Neural progenitor cell (in vitro differentiated cells): Measurements from ENCODE around the gene PRPH2. TPM values are rescaled to one million over a fixed set of nuclear protein-coding genes. Genes with fewer than 3 reads are reported as not detected.

Experiments
- DNase-seq: peaks from one replicate; pipeline ENCODE4 v3.0.0-alpha.2; 2016; ENCODE audit warnings: low spot score
- H2AFZ ChIP-seq: fragments of 200-600 bp; sonication (generic); replicated peaks from 2 replicates; pipeline ENCODE4 v1.6.1; 2016; ENCODE audit warnings: antibody characterized with exemption
- H3F3A ChIP-seq: fragments of 200-600 bp; sonication (generic); 2 replicates; pipeline ENCODE4 v1.6.1; 2016; ENCODE audit warnings: antibody characterized with exemption, low read depth
- H3K27ac ChIP-seq: fragments of 200-600 bp; sonication (generic); 2 replicates; pipeline ENCODE4 v1.5.1; 2016; ENCODE audit warnings: mild to moderate bottlenecking
- H3K27me3 ChIP-seq: fragments of 200-600 bp; sonication (generic); 2 replicates; pipeline ENCODE4 v1.6.1; 2016; ENCODE audit warnings: mild to moderate bottlenecking, moderate library complexity
- H3K36me3 ChIP-seq: fragments of 200-600 bp; sonication (generic); 2 replicates; pipeline ENCODE4 v1.5.1; 2016
- H3K4me1 ChIP-seq: fragments of 200-600 bp; sonication (generic); 2 replicates; pipeline ENCODE4 v1.6.1; 2016; ENCODE audit warnings: mixed run types
- H3K4me2 ChIP-seq: fragments of 200-600 bp; sonication (generic); 2 replicates; pipeline ENCODE4 v1.6.1; 2016
- H3K4me3 ChIP-seq: fragments of 200-600 bp; sonication (generic); 2 replicates; pipeline ENCODE4 v1.5.1; 2016
- H3K79me2 ChIP-seq: fragments of 200-600 bp; sonication (generic); 2 replicates; pipeline ENCODE4 v1.6.1; 2016; ENCODE audit warnings: low read depth
- H3K9ac ChIP-seq: fragments of 200-600 bp; sonication (generic); 2 replicates; pipeline ENCODE4 v1.6.1; 2016
- H3K9me3 ChIP-seq: fragments of 200-600 bp; sonication (generic); 2 replicates; pipeline ENCODE4 v1.5.1; 2016; ENCODE audit warnings: low read depth
- H4K20me1 ChIP-seq: fragments of 200-600 bp; sonication (generic); 2 replicates; pipeline ENCODE4 v1.6.1; 2016; ENCODE audit warnings: low read depth
- H3K27ac Mint-ChIP-seq: 3 replicates; pipeline ENCODE4 v1.8.0; 2021; ENCODE audit warnings: mixed read lengths
- H3K27me3 Mint-ChIP-seq: 2 replicates; pipeline ENCODE4 v1.8.0; 2022; ENCODE audit warnings: low read depth, mild to moderate bottlenecking, inconsistent platforms, moderate library complexity, mixed read lengths; ENCODE audit not compliant: insufficient read depth
- H3K36me3 Mint-ChIP-seq: 3 replicates; pipeline ENCODE4 v1.8.0; 2021; ENCODE audit warnings: mixed read lengths
- H3K4me1 Mint-ChIP-seq: 3 replicates; pipeline ENCODE4 v1.8.0; 2021; ENCODE audit warnings: mixed read lengths
- H3K4me3 Mint-ChIP-seq: 3 replicates; pipeline ENCODE4 v1.8.0; 2021; ENCODE audit warnings: mild to moderate bottlenecking, moderate library complexity, mixed read lengths
- H3K9me3 Mint-ChIP-seq: 3 replicates; pipeline ENCODE4 v1.8.0; 2020; ENCODE audit warnings: mixed read lengths
- EZH2 ChIP-seq: fragments of 200-600 bp; sonication (generic); IDR thresholded peaks from 2 replicates; pipeline ENCODE4 v1.6.1; 2017; ENCODE audit warnings: antibody characterized with exemption, mild to moderate bottlenecking, moderate library complexity
- EZH2phosphoT487 ChIP-seq: fragments of 200-600 bp; sonication (generic); IDR thresholded peaks from 2 replicates; pipeline ENCODE4 v1.6.1; 2017; ENCODE audit warnings: antibody characterized with exemption
- total RNA-seq: library from RNA; depleted of rRNA; stranded (reverse); fragments of >200 nt; gene quantifications from 2 replicates; pipeline ENCODE4 v1.2.3, GENCODE V29; 2015; ENCODE audit warnings: low replicate concordance
- TF ChIP-seq, protein P1 (sequence below): fragments of 200-600 bp; sonication (generic); IDR thresholded peaks from 2 replicates; pipeline ENCODE4 v1.5.1; 2017; ENCODE audit warnings: antibody characterized with exemption, mild to moderate bottlenecking

Gene PRPH2
- total RNA-seq, 1 donor from 2014 or later: not detected

- no peak overlapping the region for H3K4me2 ChIP-seq
- no peak overlapping the region for H3K4me3 ChIP-seq
- H4K20me1 ChIP-seq: no peaks in the 10 kb centered on the region
- Mint-ChIP-seq H3K4me3 (no peak overlapping the region), H3K36me3 (peaks cover 19% of the 10 kb centered on the region), H3K27ac (no peak overlapping the region), H3K9me3 (peaks cover 3% of the 10 kb centered on the region), H3K4me1 (no peaks in the 10 kb centered on the region), H3K27me3 (no peaks in the 10 kb centered on the region)
- H2AFZ ChIP-seq: no peak overlapping the region
- no peaks in the 10 kb centered on the region for H3K27me3 ChIP-seq
- no peaks in the 10 kb centered on the region for H3K9me3 ChIP-seq
- H3K4me1 ChIP-seq: no peaks in the 10 kb centered on the region
- H3K36me3 ChIP-seq: no peaks in the 10 kb centered on the region
- H3F3A ChIP-seq: no peaks in the 10 kb centered on the region
- DNase-seq: no peak
- H3K79me2 ChIP-seq: no peaks in the 10 kb centered on the region
- TF ChIP-seq, protein P1, sequence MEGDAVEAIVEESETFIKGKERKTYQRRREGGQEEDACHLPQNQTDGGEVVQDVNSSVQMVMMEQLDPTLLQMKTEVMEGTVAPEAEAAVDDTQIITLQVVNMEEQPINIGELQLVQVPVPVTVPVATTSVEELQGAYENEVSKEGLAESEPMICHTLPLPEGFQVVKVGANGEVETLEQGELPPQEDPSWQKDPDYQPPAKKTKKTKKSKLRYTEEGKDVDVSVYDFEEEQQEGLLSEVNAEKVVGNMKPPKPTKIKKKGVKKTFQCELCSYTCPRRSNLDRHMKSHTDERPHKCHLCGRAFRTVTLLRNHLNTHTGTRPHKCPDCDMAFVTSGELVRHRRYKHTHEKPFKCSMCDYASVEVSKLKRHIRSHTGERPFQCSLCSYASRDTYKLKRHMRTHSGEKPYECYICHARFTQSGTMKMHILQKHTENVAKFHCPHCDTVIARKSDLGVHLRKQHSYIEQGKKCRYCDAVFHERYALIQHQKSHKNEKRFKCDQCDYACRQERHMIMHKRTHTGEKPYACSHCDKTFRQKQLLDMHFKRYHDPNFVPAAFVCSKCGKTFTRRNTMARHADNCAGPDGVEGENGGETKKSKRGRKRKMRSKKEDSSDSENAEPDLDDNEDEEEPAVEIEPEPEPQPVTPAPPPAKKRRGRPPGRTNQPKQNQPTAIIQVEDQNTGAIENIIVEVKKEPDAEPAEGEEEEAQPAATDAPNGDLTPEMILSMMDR: no peak
- TF ChIP-seq EZH2phosphoT487 (no peak), EZH2 (no peak)
- no peak overlapping the region for H3K27ac ChIP-seq
- H3K9ac ChIP-seq: no peak overlapping the region
These were observed 30.1 kb downstream of the PRPH2 start for GRCh38 chr6:42692137-42692911.

- Mint-ChIP-seq H3K4me1 (no peaks in the 10 kb centered on the region), H3K36me3 (peaks cover 25% of the 10 kb centered on the region), H3K27me3 (no peaks in the 10 kb centered on the region), H3K27ac (no peak overlapping the region), H3K9me3 (peaks cover 3% of the 10 kb centered on the region), H3K4me3 (no peak overlapping the region)
- no peak overlapping the region for H2AFZ ChIP-seq
- no peak overlapping the region for H3K4me3 ChIP-seq
- H3K36me3 ChIP-seq: peaks cover 1% of the 10 kb centered on the region
- no peaks in the 10 kb centered on the region for H3K27me3 ChIP-seq
- no peaks in the 10 kb centered on the region for H3K9me3 ChIP-seq
- no peak for DNase-seq
- no peaks in the 10 kb centered on the region for H3F3A ChIP-seq
- no peaks in the 10 kb centered on the region for H3K4me1 ChIP-seq
- H4K20me1 ChIP-seq: no peaks in the 10 kb centered on the region
- TF ChIP-seq EZH2phosphoT487 (no peak), EZH2 (no peak)
- TF ChIP-seq, protein P1: no peak
- H3K4me2 ChIP-seq: no peak overlapping the region
- no peak overlapping the region for H3K9ac ChIP-seq
- H3K27ac ChIP-seq: no peak overlapping the region
- no peaks in the 10 kb centered on the region for H3K79me2 ChIP-seq
These were observed 31.5 kb downstream of the PRPH2 start for GRCh38 chr6:42690872-42691271.

DNA sequence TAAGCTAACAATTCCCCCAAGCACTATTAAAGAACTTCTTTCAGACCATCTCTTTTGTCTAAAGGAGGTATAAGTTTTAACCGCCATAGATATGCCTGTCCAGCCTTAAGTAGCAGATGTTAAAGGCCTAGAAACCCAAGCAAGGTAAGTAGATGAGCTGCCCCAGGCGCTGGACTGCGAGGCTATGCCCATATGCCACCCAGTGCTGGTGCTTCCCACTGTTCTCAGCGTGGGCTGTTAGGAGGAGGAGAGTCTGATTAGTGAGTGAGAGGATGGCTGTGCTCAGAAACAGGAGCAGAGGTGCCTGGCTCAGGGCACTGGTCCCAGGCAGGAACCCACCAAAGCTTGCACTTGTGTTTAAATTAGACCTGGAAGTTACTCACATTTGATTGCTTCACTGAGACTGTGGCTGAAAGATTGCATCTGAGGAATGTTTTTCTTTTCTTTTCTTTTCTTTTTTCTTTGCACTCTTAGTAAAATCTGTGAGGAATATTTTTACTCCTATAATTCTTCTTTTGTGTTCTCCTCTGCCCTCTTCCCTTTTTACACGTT, 32.2 kb downstream of the PRPH2 start:
- H3K27me3 Mint-ChIP-seq: no peaks in the 10 kb centered on the region
- DNase-seq: no peak
- H3K4me3 ChIP-seq: no peak overlapping the region
- H2AFZ ChIP-seq: no peak overlapping the region
- no peaks in the 10 kb centered on the region for H4K20me1 ChIP-seq
- no peaks in the 10 kb centered on the region for H3F3A ChIP-seq
- no peaks in the 10 kb centered on the region for H3K27me3 ChIP-seq
- H3K79me2 ChIP-seq: no peaks in the 10 kb centered on the region
- H3K9me3 ChIP-seq: no peaks in the 10 kb centered on the region
- no peak overlapping the region for H3K4me3 Mint-ChIP-seq
- H3K27ac ChIP-seq: no peak overlapping the region
- H3K27ac Mint-ChIP-seq: no peak overlapping the region
- peaks cover 29% of the 10 kb centered on the region for H3K36me3 Mint-ChIP-seq
- no peaks in the 10 kb centered on the region for H3K4me1 Mint-ChIP-seq
- no peak overlapping the region for H3K9ac ChIP-seq
- peaks cover 8% of the 10 kb centered on the region for H3K36me3 ChIP-seq
- H3K4me1 ChIP-seq: no peaks in the 10 kb centered on the region
- H3K4me2 ChIP-seq: no peak overlapping the region
- peaks cover 3% of the 10 kb centered on the region for H3K9me3 Mint-ChIP-seq
- TF ChIP-seq EZH2phosphoT487: no peak
- TF ChIP-seq, protein P1: no peak
- no peak for TF ChIP-seq EZH2
